Ovary (tissue), 3 donors: ENCODE measurements around the gene H6PD.

ENCODE experiments used
- CTCF ChIP-seq, 3 donors: fragments of 450-650 bp in 2 of 3; fragments of 200-600 bp in 1 of 3; IDR thresholded peaks; one replicate each; pipeline versions ENCODE4 v1.5.1 to v1.8.0; 2016 to 2022; ENCODE audit warnings: antibody characterized with exemption in 3 of 3, mild to moderate bottlenecking in 1 of 3
- POLR2A ChIP-seq: fragments of 450-650 bp; IDR thresholded peaks from one replicate; pipeline ENCODE4 v1.6.1; 2017; ENCODE audit warnings: antibody characterized with exemption, mild to moderate bottlenecking, moderate library complexity
- donor health status: DM: no; HTN: no; CAD: no.

GRCh38 chr1:9314111-9314510 is 79.5 kb downstream of the H6PD start:
- no peak for TF ChIP-seq CTCF (IDR thresholded peaks at IDR 0.05)
- no peak for TF ChIP-seq POLR2A
